ENCODE results near the gene ANO6.

DNA sequence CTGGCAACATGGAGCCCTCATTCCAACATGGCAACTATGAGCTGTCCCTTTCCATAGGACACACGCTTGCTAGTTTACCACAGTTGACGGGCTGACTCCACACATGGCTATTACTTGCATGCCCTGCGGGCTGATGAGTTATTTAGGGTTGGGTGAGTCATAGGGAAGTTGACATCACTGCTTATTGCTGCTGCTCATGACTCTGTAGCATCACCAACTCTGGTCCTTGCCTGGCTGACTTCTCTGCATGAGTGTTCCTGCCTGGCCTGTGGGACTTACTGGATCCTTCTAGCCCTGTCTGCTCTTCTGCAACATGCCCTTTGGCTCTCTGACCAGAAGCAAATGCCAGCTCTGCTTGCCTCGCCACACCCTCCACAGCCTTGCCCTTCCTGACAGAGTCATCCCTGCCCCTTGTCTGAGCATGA is 199.5 kb downstream of the ANO6 start:
- TF ChIP-seq, protein P1, sequence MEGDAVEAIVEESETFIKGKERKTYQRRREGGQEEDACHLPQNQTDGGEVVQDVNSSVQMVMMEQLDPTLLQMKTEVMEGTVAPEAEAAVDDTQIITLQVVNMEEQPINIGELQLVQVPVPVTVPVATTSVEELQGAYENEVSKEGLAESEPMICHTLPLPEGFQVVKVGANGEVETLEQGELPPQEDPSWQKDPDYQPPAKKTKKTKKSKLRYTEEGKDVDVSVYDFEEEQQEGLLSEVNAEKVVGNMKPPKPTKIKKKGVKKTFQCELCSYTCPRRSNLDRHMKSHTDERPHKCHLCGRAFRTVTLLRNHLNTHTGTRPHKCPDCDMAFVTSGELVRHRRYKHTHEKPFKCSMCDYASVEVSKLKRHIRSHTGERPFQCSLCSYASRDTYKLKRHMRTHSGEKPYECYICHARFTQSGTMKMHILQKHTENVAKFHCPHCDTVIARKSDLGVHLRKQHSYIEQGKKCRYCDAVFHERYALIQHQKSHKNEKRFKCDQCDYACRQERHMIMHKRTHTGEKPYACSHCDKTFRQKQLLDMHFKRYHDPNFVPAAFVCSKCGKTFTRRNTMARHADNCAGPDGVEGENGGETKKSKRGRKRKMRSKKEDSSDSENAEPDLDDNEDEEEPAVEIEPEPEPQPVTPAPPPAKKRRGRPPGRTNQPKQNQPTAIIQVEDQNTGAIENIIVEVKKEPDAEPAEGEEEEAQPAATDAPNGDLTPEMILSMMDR (conservative IDR thresholded peaks at IDR 0.05; ENCODE audit: low read depth, low read length): no peak
- TF ChIP-seq EZH2 (IDR thresholded peaks at IDR 0.05; ENCODE audit: low read length, unreplicated experiment) (no peak), EZH2phosphoT487 (IDR thresholded peaks at IDR 0.05; ENCODE audit: borderline replicate concordance, low read length) (no peak)

Measured in PC-3 (cell line).